GM19023 (cell line): ENCODE data around the gene RNU6-1.

Source experiments
- ATAC-seq: cut with Tn5 transposase; IDR thresholded peaks from one replicate; pipeline ENCODE4 v1.9.1; 2021; ENCODE audit warnings: mild to moderate bottlenecking, moderate library complexity; ENCODE audit not compliant: unreplicated experiment

RNU6-1 gene

GRCh38 chr15:67839929-67840748 is at the start of gene RNU6-1:
Gene RNU6-1, minus strand, starts transcription at chr15:67840045.
- ATAC-seq = peak; percentile 84

GRCh38 chr15:67887776-67888175 is 47.9 kb upstream of the RNU6-1 start:
- no peak for ATAC-seq

- ATAC-seq = no peak
Observed at GRCh38 chr15:67885861-67886260, 46.0 kb upstream of the RNU6-1 start.

- no peak for ATAC-seq
Observed at GRCh38 chr15:67885175-67885523, 45.3 kb upstream of the RNU6-1 start.

GRCh38 chr15:67884514-67885174 is 44.8 kb upstream of the RNU6-1 start:
- ATAC-seq = no peak

DNA sequence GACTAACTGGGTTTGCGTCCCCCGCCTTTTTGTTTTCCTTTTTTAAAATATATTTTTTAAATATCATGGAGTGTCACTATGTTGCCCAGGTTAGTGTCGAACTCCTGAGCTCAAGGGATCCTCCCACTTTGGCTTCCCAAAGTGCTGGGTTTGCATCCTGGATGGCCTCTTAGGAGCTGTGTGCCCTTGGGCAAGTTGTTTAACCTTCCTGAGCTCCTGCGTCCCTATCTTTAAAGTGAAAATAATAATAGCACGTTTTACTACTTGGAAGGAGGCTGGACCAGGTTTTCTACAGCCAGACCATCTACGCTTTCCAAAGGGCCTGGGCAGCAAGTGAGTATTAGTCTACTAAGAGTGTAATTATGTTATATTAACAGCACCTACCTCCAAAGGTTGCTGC is 44.2 kb upstream of the RNU6-1 start:
- ATAC-seq = no peak

- ATAC-seq = no peak
Observed at GRCh38 chr15:67883234-67883773, 43.5 kb upstream of the RNU6-1 start.

DNA sequence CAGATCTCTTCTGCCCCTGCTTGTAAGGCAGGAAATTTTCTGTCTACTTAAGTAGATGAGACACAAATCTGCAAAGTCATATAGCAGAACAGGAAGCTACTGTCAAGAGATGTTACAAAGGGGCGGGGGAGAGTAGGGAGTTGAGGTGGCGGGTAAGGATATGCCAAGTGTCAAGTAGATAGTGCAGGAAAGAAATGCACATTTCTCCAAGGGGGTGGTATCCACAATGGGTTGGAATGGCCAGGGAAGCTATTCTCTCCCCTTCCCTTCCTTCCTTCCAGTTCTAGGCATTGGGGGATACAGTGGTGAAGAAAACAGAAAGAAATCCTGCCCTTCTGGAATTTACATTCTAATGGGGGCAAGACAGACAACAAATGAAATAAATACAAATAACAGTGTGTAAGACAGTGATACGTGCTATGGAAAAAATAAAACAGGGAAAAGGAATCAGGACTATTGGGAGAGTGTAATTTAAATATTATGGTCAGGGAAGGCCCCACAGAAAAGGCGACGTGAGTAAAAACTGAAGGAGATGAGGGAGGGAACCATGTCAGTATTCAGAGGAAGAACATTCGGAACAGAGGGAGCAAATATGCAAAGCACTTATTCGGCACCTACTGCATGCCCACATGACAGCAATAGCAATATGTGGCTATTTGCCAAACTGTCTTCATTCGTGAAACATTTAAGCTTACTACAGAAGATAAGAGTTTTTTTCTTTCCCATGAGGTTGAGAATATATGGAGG is 42.8 kb upstream of the RNU6-1 start:
- no peak for ATAC-seq

DNA sequence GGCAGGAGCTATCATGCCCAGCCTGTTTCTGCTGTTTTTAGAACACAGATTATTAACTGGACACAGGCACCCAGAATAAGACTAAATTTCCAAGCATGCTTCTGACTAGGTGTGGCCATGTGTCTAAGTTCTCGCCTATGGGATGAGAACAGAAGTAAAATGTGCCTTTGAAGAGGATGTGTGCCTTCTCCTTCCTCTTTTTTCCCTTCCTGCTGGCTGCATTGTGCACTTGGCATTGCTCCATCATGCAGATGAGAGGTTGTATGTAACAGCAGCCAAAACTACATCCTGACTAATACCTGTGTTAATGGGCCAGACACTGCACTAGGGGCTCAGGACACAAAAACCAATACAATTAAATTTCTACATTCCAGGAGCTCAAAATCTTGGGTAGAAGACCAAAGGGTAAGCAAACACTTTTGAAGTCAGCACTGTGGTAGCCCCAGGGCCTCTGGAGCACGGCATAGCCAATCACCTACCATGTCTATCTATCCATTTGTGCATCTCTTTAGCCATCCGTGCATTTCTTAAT is 40.9 kb upstream of the RNU6-1 start:
- no peak for ATAC-seq

- no peak for ATAC-seq
Observed at GRCh38 chr15:67879440-67880129, 39.7 kb upstream of the RNU6-1 start.

DNA sequence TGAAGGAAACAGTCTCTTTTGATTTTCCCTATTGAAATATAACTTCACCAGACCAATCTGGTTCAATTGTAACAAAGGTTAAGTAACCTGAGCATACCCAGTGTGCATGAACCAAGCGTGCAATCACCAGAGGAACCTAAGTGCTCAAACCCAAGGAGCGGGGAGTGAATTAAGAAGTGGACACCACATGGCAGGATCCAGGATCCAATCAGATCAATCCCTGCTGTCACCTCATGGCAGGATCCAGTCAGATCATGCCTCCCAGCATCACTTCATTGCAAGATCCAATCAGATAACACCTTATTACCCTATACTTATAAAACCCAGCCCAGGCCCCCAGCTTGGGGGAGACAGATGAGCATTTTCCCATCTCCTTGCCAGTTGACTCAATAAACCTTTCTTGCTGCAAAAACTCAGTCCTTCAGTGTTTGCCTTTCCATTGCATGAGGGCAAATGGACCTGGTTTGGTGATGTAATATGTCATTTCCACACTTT is 38.9 kb upstream of the RNU6-1 start:
- ATAC-seq = no peak

- no peak for ATAC-seq
Observed at GRCh38 chr15:67873777-67874176, 33.9 kb upstream of the RNU6-1 start.

GRCh38 chr15:67870868-67871408 is 31.1 kb upstream of the RNU6-1 start:
- ATAC-seq = no peak

DNA sequence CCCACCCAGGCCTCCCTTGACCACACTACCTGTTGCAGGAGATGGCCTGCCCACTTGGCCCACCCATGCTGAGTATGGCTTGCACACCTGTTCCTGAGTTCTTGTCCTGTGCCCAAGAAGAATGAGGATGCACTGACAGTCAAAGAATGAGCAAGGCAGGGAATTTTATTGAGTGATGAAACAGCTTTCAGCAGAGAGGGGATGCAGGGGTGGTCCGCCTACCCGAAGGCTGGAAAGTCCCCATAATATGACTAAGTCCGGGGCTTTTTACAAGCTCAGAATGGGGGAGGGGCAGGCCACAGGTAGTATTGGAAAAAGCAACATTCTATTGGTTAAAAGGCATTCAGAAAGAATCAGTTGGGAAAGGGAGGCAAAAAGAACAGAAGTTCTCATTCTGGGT is 29.9 kb upstream of the RNU6-1 start:
- no peak for ATAC-seq

- no peak for ATAC-seq
Observed at GRCh38 chr15:67865766-67866165, 25.9 kb upstream of the RNU6-1 start.

DNA sequence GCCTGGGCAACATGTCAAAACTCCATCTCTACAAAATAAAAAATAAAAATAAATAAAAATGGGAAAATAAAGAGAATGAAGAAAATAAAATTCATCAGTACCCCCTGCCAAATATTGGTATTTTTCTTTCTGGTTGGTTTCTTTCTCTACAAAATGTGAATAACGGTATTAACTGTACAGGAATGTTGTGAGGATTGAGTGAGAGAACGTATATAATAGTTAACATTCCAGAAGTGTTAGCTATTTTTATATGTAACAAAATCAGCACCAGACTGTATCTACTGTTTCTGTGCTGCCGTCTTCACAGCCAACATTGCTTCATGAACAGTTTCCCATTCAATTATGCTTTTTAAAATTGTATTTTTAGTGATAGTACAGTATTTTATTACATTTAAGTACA is 25.5 kb upstream of the RNU6-1 start:
- no peak for ATAC-seq

- ATAC-seq = peak; percentile 73
Observed at GRCh38 chr15:67863442-67863987, 23.7 kb upstream of the RNU6-1 start.

GRCh38 chr15:67862750-67863441 is 23.1 kb upstream of the RNU6-1 start:
- ATAC-seq = peak; percentile 51

DNA sequence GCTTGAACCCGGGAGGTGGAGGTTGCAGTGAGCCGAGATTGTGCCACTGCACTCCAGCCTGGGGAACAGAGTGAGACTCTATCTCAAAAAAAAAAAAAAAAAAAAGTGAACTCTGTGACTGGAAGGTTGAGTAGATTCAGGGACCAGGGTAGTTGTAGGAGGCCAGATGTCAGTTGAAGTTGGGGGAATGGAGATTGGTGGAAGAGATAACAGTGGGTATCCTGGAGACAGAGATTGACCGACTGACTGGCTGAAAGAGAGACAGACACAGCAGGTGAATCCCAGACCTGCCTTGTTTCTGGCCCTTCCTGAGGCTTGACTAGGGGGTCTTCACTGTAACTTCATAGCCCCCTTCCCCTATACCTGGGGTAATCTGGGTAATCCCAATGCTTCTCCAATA is 22.1 kb upstream of the RNU6-1 start:
- no peak for ATAC-seq
